ENCODE data around the gene NRP1.

The NRP1 gene

GRCh38 chr10:33263453-33263852 lies 71.0 kb downstream of the NRP1 start:
- Histone ChIP-seq H3K4ac (ENCODE audit: low read depth, low read length) (no peak overlapping the region), H2BK5ac (ENCODE audit: low read depth, low read length, poor library complexity) (no peak overlapping the region), H2BK12ac (ENCODE audit: low read length) (no peak overlapping the region), H2BK120ac (ENCODE audit: insufficient read depth, low read length, poor library complexity) (no peak overlapping the region), H2AFZ (ENCODE audit: insufficient read depth, low read length, poor library complexity) (no peak overlapping the region), H3K79me2 (ENCODE audit: control insufficient read depth, insufficient read depth, low read length, poor library complexity) (no peaks in the 10 kb centered on the region), H3K9me3 (ENCODE audit: insufficient read depth, low read depth, low read length) (no peaks in the 10 kb centered on the region), H2AK5ac (ENCODE audit: low read length) (no peak overlapping the region), H3K4me3 (ENCODE audit: low read depth, low read length) (no peak overlapping the region), H3K27me3 (ENCODE audit: insufficient read depth, low read length) (no peaks in the 10 kb centered on the region), H3K27ac (ENCODE audit: low read depth, low read length) (no peak overlapping the region), H3K4me2 (ENCODE audit: low read length) (no peak overlapping the region), H3K18ac (ENCODE audit: low read length) (no peak overlapping the region), H3K14ac (ENCODE audit: low read length) (no peak overlapping the region), H3K4me1 (ENCODE audit: control insufficient read depth in 1 of 2, insufficient read depth in 2 of 2, low read length in 2 of 2) (peaks cover 0 to 4% of the 10 kb centered on the region in 2 experiments), H3K36me3 (ENCODE audit: control insufficient read depth in 1 of 2, insufficient read depth in 2 of 2, low read length in 2 of 2) (peaks cover 3 to 15% of the 10 kb centered on the region in 2 experiments), H4K91ac (ENCODE audit: low read depth, low read length) (no peak overlapping the region), H3K79me1 (ENCODE audit: low read length) (peaks cover 2% of the 10 kb centered on the region), H3K9ac (ENCODE audit: low read length) (no peak overlapping the region), H3K23ac (ENCODE audit: low read length) (no peak overlapping the region), H4K12ac (ENCODE audit: low read depth, low read length) (no peak overlapping the region), H4K8ac (ENCODE audit: low read depth, low read length) (no peak overlapping the region)
- no CpG with 5 or more reads among the region's 4 CpGs for WGBS (ENCODE audit: extremely low coverage, insufficient coverage, insufficient read length)
- DNase-seq = peak in 1 of 2 donors; percentile 33

DNA sequence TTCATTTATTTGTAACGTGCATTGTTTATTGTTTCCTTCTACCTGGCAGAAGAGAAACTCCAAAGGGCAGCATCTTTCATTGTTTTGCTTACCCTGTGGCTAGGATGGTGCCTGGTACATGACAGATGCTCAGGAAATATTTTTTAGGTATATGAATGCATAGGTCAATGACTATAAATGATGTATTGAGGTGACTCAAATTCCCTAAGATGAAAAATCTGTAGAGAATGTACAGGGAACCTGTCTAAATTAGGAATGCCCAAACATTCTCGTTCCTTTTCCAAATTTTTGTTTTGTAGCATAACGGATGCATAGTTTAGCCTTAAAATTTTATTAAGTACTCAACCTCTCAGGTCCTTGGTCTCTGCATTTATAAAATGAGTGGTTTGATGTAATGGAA lies 71.6 kb downstream of the NRP1 start:
- H3K18ac ChIP-seq (ENCODE audit: low read length) = no peak overlapping the region
- no peak for DNase-seq
- H3K36me3 ChIP-seq (ENCODE audit: control insufficient read depth in 1 of 2, insufficient read depth in 2 of 2, low read length in 2 of 2) = peaks cover 3 to 15% of the 10 kb centered on the region in 2 experiments
- H3K14ac ChIP-seq (ENCODE audit: low read length) = no peak overlapping the region
- H3K79me1 ChIP-seq (ENCODE audit: low read length) = peaks cover 4% of the 10 kb centered on the region
- WGBS (ENCODE audit: extremely low coverage, insufficient coverage, insufficient read length) = no CpG with 5 or more reads among the region's 3 CpGs
- no peak overlapping the region for H3K27ac ChIP-seq (ENCODE audit: low read depth, low read length)
- no peak overlapping the region for H4K8ac ChIP-seq (ENCODE audit: low read depth, low read length)
- H3K9me3 ChIP-seq (ENCODE audit: insufficient read depth, low read depth, low read length) = no peaks in the 10 kb centered on the region
- peaks cover 0 to 8% of the 10 kb centered on the region in 2 experiments for H3K4me1 ChIP-seq (ENCODE audit: control insufficient read depth in 1 of 2, insufficient read depth in 2 of 2, low read length in 2 of 2)
- H3K4me2 ChIP-seq (ENCODE audit: low read length) = no peak overlapping the region
- no peak overlapping the region for H2BK120ac ChIP-seq (ENCODE audit: insufficient read depth, low read length, poor library complexity)
- no peak overlapping the region for H4K91ac ChIP-seq (ENCODE audit: low read depth, low read length)
- H2BK5ac ChIP-seq (ENCODE audit: low read depth, low read length, poor library complexity) = no peak overlapping the region
- H3K4ac ChIP-seq (ENCODE audit: low read depth, low read length) = no peak overlapping the region
- H3K4me3 ChIP-seq (ENCODE audit: low read depth, low read length) = no peak overlapping the region
- no peak overlapping the region for H2BK12ac ChIP-seq (ENCODE audit: low read length)
- H3K9ac ChIP-seq (ENCODE audit: low read length) = no peak overlapping the region
- no peaks in the 10 kb centered on the region for H3K27me3 ChIP-seq (ENCODE audit: insufficient read depth, low read length)
- no peak overlapping the region for H3K23ac ChIP-seq (ENCODE audit: low read length)
- no peak overlapping the region for H2AFZ ChIP-seq (ENCODE audit: insufficient read depth, low read length, poor library complexity)
- H2AK5ac ChIP-seq (ENCODE audit: low read length) = no peak overlapping the region
- no peak overlapping the region for H4K12ac ChIP-seq (ENCODE audit: low read depth, low read length)
- H3K79me2 ChIP-seq (ENCODE audit: control insufficient read depth, insufficient read depth, low read length, poor library complexity) = no peaks in the 10 kb centered on the region

- H2AFZ ChIP-seq (ENCODE audit: insufficient read depth, low read length, poor library complexity) = no peak overlapping the region
- H4K12ac ChIP-seq (ENCODE audit: low read depth, low read length) = no peak overlapping the region
- H2BK5ac ChIP-seq (ENCODE audit: low read depth, low read length, poor library complexity) = no peak overlapping the region
- H3K79me1 ChIP-seq (ENCODE audit: low read length) = peaks cover 4% of the 10 kb centered on the region
- WGBS (ENCODE audit: extremely low coverage, insufficient coverage, insufficient read length) = no CpG with 5 or more reads among the region's 5 CpGs
- H3K36me3 ChIP-seq (ENCODE audit: control insufficient read depth in 1 of 2, insufficient read depth in 2 of 2, low read length in 2 of 2) = peaks cover 3 to 18% of the 10 kb centered on the region in 2 experiments
- no peak overlapping the region for H3K14ac ChIP-seq (ENCODE audit: low read length)
- H4K8ac ChIP-seq (ENCODE audit: low read depth, low read length) = no peak overlapping the region
- peak overlapping the region; percentile 50 for H2BK12ac ChIP-seq (ENCODE audit: low read length)
- H3K18ac ChIP-seq (ENCODE audit: low read length) = no peak overlapping the region
- H2BK120ac ChIP-seq (ENCODE audit: insufficient read depth, low read length, poor library complexity) = no peak overlapping the region
- no peak overlapping the region for H2AK5ac ChIP-seq (ENCODE audit: low read length)
- H3K9ac ChIP-seq (ENCODE audit: low read length) = no peak overlapping the region
- no peaks in the 10 kb centered on the region for H3K9me3 ChIP-seq (ENCODE audit: insufficient read depth, low read depth, low read length)
- H3K23ac ChIP-seq (ENCODE audit: low read length) = no peak overlapping the region
- no peak overlapping the region for H3K27ac ChIP-seq (ENCODE audit: low read depth, low read length)
- H3K4me3 ChIP-seq (ENCODE audit: low read depth, low read length) = no peak overlapping the region
- no peak overlapping the region for H4K91ac ChIP-seq (ENCODE audit: low read depth, low read length)
- no peaks in the 10 kb centered on the region for H3K27me3 ChIP-seq (ENCODE audit: insufficient read depth, low read length)
- DNase-seq = no peak
- no peaks in the 10 kb centered on the region for H3K79me2 ChIP-seq (ENCODE audit: control insufficient read depth, insufficient read depth, low read length, poor library complexity)
- H3K4me1 ChIP-seq (ENCODE audit: control insufficient read depth in 1 of 2, insufficient read depth in 2 of 2, low read length in 2 of 2) = peaks cover 0 to 14% of the 10 kb centered on the region in 2 experiments
- no peak overlapping the region for H3K4ac ChIP-seq (ENCODE audit: low read depth, low read length)
- H3K4me2 ChIP-seq (ENCODE audit: low read length) = no peak overlapping the region
These were observed 73.9 kb downstream of the NRP1 start for GRCh38 chr10:33260403-33261149.

DNA sequence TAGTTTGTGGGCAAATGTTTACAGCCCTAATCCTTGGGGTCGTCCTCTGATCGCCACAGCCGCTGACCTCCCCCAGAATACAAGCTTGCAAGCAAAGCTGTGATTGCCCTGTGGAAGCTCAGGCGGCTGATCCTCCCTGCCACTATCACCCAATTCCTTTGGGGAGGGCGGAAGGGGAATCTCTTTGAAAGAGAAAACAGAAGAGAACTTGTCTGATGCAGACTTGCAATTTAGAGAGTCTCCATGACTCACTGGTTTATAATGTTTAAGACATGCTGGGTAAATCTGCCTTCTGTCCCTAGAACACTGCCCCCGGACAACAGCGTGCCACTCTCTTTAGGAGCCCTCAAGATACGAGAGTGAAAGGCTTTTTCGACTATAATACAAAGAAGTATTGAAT lies 75.5 kb downstream of the NRP1 start:
- Histone ChIP-seq H3K27me3 (ENCODE audit: insufficient read depth, low read length) (no peaks in the 10 kb centered on the region), H3K18ac (ENCODE audit: low read length) (no peak overlapping the region), H3K23ac (ENCODE audit: low read length) (no peak overlapping the region), H3K9ac (ENCODE audit: low read length) (no peak overlapping the region), H3K4me1 (ENCODE audit: control insufficient read depth in 1 of 2, insufficient read depth in 2 of 2, low read length in 2 of 2) (peaks cover 0 to 14% of the 10 kb centered on the region in 2 experiments), H3K9me3 (ENCODE audit: insufficient read depth, low read depth, low read length) (no peaks in the 10 kb centered on the region), H2AFZ (ENCODE audit: insufficient read depth, low read length, poor library complexity) (no peak overlapping the region), H2BK120ac (ENCODE audit: insufficient read depth, low read length, poor library complexity) (no peak overlapping the region), H2BK12ac (ENCODE audit: low read length) (no peak overlapping the region), H2AK5ac (ENCODE audit: low read length) (no peak overlapping the region), H3K4ac (ENCODE audit: low read depth, low read length) (no peak overlapping the region), H2BK5ac (ENCODE audit: low read depth, low read length, poor library complexity) (peak overlapping the region; percentile 64), H3K79me1 (ENCODE audit: low read length) (peaks cover 4% of the 10 kb centered on the region), H4K8ac (ENCODE audit: low read depth, low read length) (no peak overlapping the region), H3K4me3 (ENCODE audit: low read depth, low read length) (no peak overlapping the region), H4K12ac (ENCODE audit: low read depth, low read length) (no peak overlapping the region), H3K79me2 (ENCODE audit: control insufficient read depth, insufficient read depth, low read length, poor library complexity) (no peaks in the 10 kb centered on the region), H3K4me2 (ENCODE audit: low read length) (no peak overlapping the region), H3K14ac (ENCODE audit: low read length) (no peak overlapping the region), H3K27ac (ENCODE audit: low read depth, low read length) (peak overlapping the region; percentile 44), H3K36me3 (ENCODE audit: control insufficient read depth in 1 of 2, insufficient read depth in 2 of 2, low read length in 2 of 2) (peaks cover 3 to 22% of the 10 kb centered on the region in 2 experiments), H4K91ac (ENCODE audit: low read depth, low read length) (no peak overlapping the region)
- WGBS (ENCODE audit: extremely low coverage, insufficient coverage, insufficient read length) = no CpG with 5 or more reads among the region's 9 CpGs
- peak in 1 of 2 donors; percentile 62 for DNase-seq
